Measurements from ENCODE around the gene PUM2. TPM values are rescaled to one million over a fixed set of nuclear protein-coding genes. Genes with fewer than 3 reads are reported as not detected.

Gene PUM2
- total RNA-seq, 1 experiment from 2014 or later = 105 TPM

GRCh38 chr2:20214566-20215182, 136.0 kb downstream of the PUM2 start:
- no peak for TF ChIP-seq ELF1 (IDR thresholded peaks at IDR 0.05; ENCODE audit: borderline replicate concordance, low read depth)
- TF ChIP-seq SIN3A (IDR thresholded peaks at IDR 0.05; ENCODE audit: low read depth) = no peak
- TF ChIP-seq FOSL1 (IDR thresholded peaks at IDR 0.05; ENCODE audit: low read depth) = no peak
- no peak for TF ChIP-seq ZNF274 (IDR thresholded peaks at IDR 0.05; ENCODE audit: low read depth, low read length)
- TF ChIP-seq, protein P1, sequence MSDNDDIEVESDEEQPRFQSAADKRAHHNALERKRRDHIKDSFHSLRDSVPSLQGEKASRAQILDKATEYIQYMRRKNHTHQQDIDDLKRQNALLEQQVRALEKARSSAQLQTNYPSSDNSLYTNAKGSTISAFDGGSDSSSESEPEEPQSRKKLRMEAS (IDR thresholded peaks at IDR 0.05) = no peak
- no peak for TF ChIP-seq ZFX (IDR thresholded peaks at IDR 0.05)
- TF ChIP-seq ZBTB33 (IDR thresholded peaks at IDR 0.05; ENCODE audit: extremely low read depth, insufficient replicate concordance, low read length) = no peak
- TF ChIP-seq, protein P2, sequence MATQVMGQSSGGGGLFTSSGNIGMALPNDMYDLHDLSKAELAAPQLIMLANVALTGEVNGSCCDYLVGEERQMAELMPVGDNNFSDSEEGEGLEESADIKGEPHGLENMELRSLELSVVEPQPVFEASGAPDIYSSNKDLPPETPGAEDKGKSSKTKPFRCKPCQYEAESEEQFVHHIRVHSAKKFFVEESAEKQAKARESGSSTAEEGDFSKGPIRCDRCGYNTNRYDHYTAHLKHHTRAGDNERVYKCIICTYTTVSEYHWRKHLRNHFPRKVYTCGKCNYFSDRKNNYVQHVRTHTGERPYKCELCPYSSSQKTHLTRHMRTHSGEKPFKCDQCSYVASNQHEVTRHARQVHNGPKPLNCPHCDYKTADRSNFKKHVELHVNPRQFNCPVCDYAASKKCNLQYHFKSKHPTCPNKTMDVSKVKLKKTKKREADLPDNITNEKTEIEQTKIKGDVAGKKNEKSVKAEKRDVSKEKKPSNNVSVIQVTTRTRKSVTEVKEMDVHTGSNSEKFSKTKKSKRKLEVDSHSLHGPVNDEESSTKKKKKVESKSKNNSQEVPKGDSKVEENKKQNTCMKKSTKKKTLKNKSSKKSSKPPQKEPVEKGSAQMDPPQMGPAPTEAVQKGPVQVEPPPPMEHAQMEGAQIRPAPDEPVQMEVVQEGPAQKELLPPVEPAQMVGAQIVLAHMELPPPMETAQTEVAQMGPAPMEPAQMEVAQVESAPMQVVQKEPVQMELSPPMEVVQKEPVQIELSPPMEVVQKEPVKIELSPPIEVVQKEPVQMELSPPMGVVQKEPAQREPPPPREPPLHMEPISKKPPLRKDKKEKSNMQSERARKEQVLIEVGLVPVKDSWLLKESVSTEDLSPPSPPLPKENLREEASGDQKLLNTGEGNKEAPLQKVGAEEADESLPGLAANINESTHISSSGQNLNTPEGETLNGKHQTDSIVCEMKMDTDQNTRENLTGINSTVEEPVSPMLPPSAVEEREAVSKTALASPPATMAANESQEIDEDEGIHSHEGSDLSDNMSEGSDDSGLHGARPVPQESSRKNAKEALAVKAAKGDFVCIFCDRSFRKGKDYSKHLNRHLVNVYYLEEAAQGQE (IDR thresholded peaks at IDR 0.05; ENCODE audit: low read depth) = no peak
- no peak for TF ChIP-seq RAD21 (IDR thresholded peaks at IDR 0.05; ENCODE audit: low read depth)
- TF ChIP-seq, protein P3, sequence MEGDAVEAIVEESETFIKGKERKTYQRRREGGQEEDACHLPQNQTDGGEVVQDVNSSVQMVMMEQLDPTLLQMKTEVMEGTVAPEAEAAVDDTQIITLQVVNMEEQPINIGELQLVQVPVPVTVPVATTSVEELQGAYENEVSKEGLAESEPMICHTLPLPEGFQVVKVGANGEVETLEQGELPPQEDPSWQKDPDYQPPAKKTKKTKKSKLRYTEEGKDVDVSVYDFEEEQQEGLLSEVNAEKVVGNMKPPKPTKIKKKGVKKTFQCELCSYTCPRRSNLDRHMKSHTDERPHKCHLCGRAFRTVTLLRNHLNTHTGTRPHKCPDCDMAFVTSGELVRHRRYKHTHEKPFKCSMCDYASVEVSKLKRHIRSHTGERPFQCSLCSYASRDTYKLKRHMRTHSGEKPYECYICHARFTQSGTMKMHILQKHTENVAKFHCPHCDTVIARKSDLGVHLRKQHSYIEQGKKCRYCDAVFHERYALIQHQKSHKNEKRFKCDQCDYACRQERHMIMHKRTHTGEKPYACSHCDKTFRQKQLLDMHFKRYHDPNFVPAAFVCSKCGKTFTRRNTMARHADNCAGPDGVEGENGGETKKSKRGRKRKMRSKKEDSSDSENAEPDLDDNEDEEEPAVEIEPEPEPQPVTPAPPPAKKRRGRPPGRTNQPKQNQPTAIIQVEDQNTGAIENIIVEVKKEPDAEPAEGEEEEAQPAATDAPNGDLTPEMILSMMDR (IDR thresholded peaks at IDR 0.05 in 2 of 3, conservative IDR thresholded peaks at IDR 0.05 in 1 of 3; ENCODE audit: borderline replicate concordance in 1 of 3, insufficient read depth in 1 of 3, low read depth in 2 of 3, low read length in 2 of 3) = no peak
- TF ChIP-seq EZH2 (IDR thresholded peaks at IDR 0.05) = no peak
- TF ChIP-seq EZH2phosphoT487 (IDR thresholded peaks at IDR 0.05; ENCODE audit: borderline replicate concordance) = no peak
- TF ChIP-seq EGR1 (IDR thresholded peaks at IDR 0.05; ENCODE audit: low read depth) = no peak
- no peak for TF ChIP-seq CBX3 (IDR thresholded peaks at IDR 0.05; ENCODE audit: low read depth)
- no peak overlapping the region for H3K27ac ChIP-seq (ENCODE audit: low read depth, low read length)
- ChIA-PET POLR2A (interaction anchor here (0.7 to 1.7 kb wide), 2 partner anchors 9 to 17 kb away, joined by 3 to 4 read pairs; no protein-coding TSS in a partner anchor), RAD21 (ENCODE audit: low non-redundant PET in 1 of 2, low total read pairs in 2 of 2, uncharacterized antibody in 2 of 2, unreplicated experiment in 2 of 2) (no interaction called here), CTCF (no interaction called here)
- peaks cover 0 to 16% of the 10 kb centered on the region in 2 experiments; a peak in 1 of 4 replicates for H3K4me1 ChIP-seq (ENCODE audit: control insufficient read depth in 1 of 2, insufficient read depth in 2 of 2, low read length in 2 of 2)
- intact Hi-C loops (cut with micrococcal nuclease) = no loop called here
- ATAC-seq = no peak
- no peak overlapping the region for H3K4me2 ChIP-seq (ENCODE audit: low read length)
- H3K9me3 ChIP-seq (ENCODE audit: control insufficient read depth in 1 of 2, insufficient read depth in 1 of 2, low read depth in 1 of 2, low read length in 2 of 2) = no peaks in the 10 kb centered on the region
- no peaks in the 10 kb centered on the region for H3K9me2 ChIP-seq (ENCODE audit: insufficient read depth)
- H2AFZ ChIP-seq (ENCODE audit: low read depth, low read length, poor library complexity, severe bottlenecking) = no peak overlapping the region
- H3K79me2 ChIP-seq (ENCODE audit: insufficient read depth, low read length) = peaks cover 17% of the 10 kb centered on the region
- no peak overlapping the region for H3K4me3 ChIP-seq (replicated peaks in 1 of 2; ENCODE audit: low read depth in 1 of 2, low read length in 2 of 2)
- BruUV-seq (replicated peaks) = no TSS peak
- no peak overlapping the region for H3K9ac ChIP-seq (ENCODE audit: low read length)
- no peak for DNase-seq (ENCODE audit: low read depth, low spot score)
- no peaks in the 10 kb centered on the region for H4K20me1 ChIP-seq (ENCODE audit: insufficient read depth)
- H3K36me3 ChIP-seq (ENCODE audit: control insufficient read depth in 1 of 2, insufficient read depth in 2 of 2, low read length in 2 of 2) = no peaks in the 10 kb centered on the region
- no peaks in the 10 kb centered on the region for H3K27me3 ChIP-seq (ENCODE audit: insufficient read depth, low read length)

All from HCT116 (cell line).